IPS-18c (cell line): ENCODE measurements around the gene PNMA6F.
"Not testable (repeated sequence)": the region's sequence is repeated elsewhere in the genome, so short reads cannot be mapped to it uniquely, and the experiment has no call there.

ENCODE experiments used
- H3K4me3 ChIP-seq: 2 replicates; pipeline ENCODE4 v1.7.0; 2013; ENCODE audit warnings: low read depth, mild to moderate bottlenecking, low read length, moderate library complexity; ENCODE audit not compliant: insufficient read depth
- H3K9me3 ChIP-seq: one replicate; pipeline ENCODE4 v1.6.1; 2013; ENCODE audit warnings: mild to moderate bottlenecking, low read length, moderate library complexity; ENCODE audit not compliant: control insufficient read depth, insufficient read depth

Gene PNMA6F

GRCh38 chrX:153276049-153276448, 45.5 kb downstream of the PNMA6F start:
- not testable (repeated sequence) for H3K9me3 ChIP-seq, H3K4me3 ChIP-seq

GRCh38 chrX:153275418-153275817, 46.1 kb downstream of the PNMA6F start:
- not testable (repeated sequence) for H3K9me3 ChIP-seq, H3K4me3 ChIP-seq

GRCh38 chrX:153272584-153272983, 49.0 kb downstream of the PNMA6F start:
- not testable (repeated sequence) for H3K4me3 ChIP-seq, H3K9me3 ChIP-seq

- H3K9me3 ChIP-seq, H3K4me3 ChIP-seq: not testable (repeated sequence)
Observed at GRCh38 chrX:153272070-153272469, 49.5 kb downstream of the PNMA6F start.
